ENCODE data around the gene ANKFN1. TPM values are rescaled to one million over a fixed set of nuclear protein-coding genes. Genes with fewer than 3 reads are reported as not detected.

The ANKFN1 gene
- total RNA-seq, 1 donor from 2014 or later, result 0.21 TPM

GRCh38 chr17:56326001-56326359 lies 172.7 kb downstream of the ANKFN1 start:
- Mint-ChIP-seq H3K9me3 (no peaks in the 10 kb centered on the region), H3K27me3 (ENCODE audit: low read depth) (peaks cover 5% of the 10 kb centered on the region), H3K4me3 (no peak overlapping the region), H3K4me1 (peaks cover 20% of the 10 kb centered on the region), H3K27ac (ENCODE audit: unreplicated experiment) (no peak overlapping the region), H3K36me3 (ENCODE audit: low read depth) (no peaks in the 10 kb centered on the region)
- TF ChIP-seq CTCF (conservative IDR thresholded peaks at IDR 0.05), result no peak
- no peak for DNase-seq (ENCODE audit: low read depth, low spot score)

- Mint-ChIP-seq H3K36me3 (ENCODE audit: low read depth) (no peaks in the 10 kb centered on the region), H3K27me3 (ENCODE audit: low read depth) (no peaks in the 10 kb centered on the region), H3K4me1 (peaks cover 3% of the 10 kb centered on the region), H3K4me3 (no peak overlapping the region), H3K27ac (ENCODE audit: unreplicated experiment) (no peak overlapping the region), H3K9me3 (peaks cover 11% of the 10 kb centered on the region)
- no peak for TF ChIP-seq CTCF (conservative IDR thresholded peaks at IDR 0.05)
- no peak for DNase-seq (ENCODE audit: low read depth, low spot score)
Measured at GRCh38 chr17:56347639-56348038, 194.4 kb downstream of the ANKFN1 start.

GRCh38 chr17:56350592-56350991 lies 197.3 kb downstream of the ANKFN1 start:
- Mint-ChIP-seq H3K4me3 (no peak overlapping the region), H3K4me1 (peaks cover 3% of the 10 kb centered on the region), H3K36me3 (ENCODE audit: low read depth) (no peaks in the 10 kb centered on the region), H3K9me3 (peaks cover 8% of the 10 kb centered on the region), H3K27me3 (ENCODE audit: low read depth) (no peaks in the 10 kb centered on the region), H3K27ac (ENCODE audit: unreplicated experiment) (no peak overlapping the region)
- TF ChIP-seq CTCF (conservative IDR thresholded peaks at IDR 0.05), result no peak
- no peak for DNase-seq (ENCODE audit: low read depth, low spot score)

GRCh38 chr17:56351675-56352074 lies 198.4 kb downstream of the ANKFN1 start:
- peaks cover 3% of the 10 kb centered on the region for H3K4me1 Mint-ChIP-seq
- H3K27me3 Mint-ChIP-seq (ENCODE audit: low read depth), result no peaks in the 10 kb centered on the region
- no peak for TF ChIP-seq CTCF (conservative IDR thresholded peaks at IDR 0.05)
- H3K27ac Mint-ChIP-seq (ENCODE audit: unreplicated experiment), result no peak overlapping the region
- H3K9me3 Mint-ChIP-seq, result peaks cover 8% of the 10 kb centered on the region
- DNase-seq (ENCODE audit: low read depth, low spot score), result no peak
- no peaks in the 10 kb centered on the region for H3K36me3 Mint-ChIP-seq (ENCODE audit: low read depth)
- no peak overlapping the region for H3K4me3 Mint-ChIP-seq

GRCh38 chr17:56358651-56359050 lies 205.4 kb downstream of the ANKFN1 start:
- no peaks in the 10 kb centered on the region for H3K36me3 Mint-ChIP-seq (ENCODE audit: low read depth)
- no peaks in the 10 kb centered on the region for H3K9me3 Mint-ChIP-seq
- H3K4me1 Mint-ChIP-seq, result peaks cover 17% of the 10 kb centered on the region
- TF ChIP-seq CTCF (conservative IDR thresholded peaks at IDR 0.05), result no peak
- H3K27me3 Mint-ChIP-seq (ENCODE audit: low read depth), result no peaks in the 10 kb centered on the region
- no peak overlapping the region for H3K4me3 Mint-ChIP-seq
- no peak overlapping the region for H3K27ac Mint-ChIP-seq (ENCODE audit: unreplicated experiment)
- no peak for DNase-seq (ENCODE audit: low read depth, low spot score)

- no peaks in the 10 kb centered on the region for H3K9me3 Mint-ChIP-seq
- H3K36me3 Mint-ChIP-seq (ENCODE audit: low read depth), result no peaks in the 10 kb centered on the region
- TF ChIP-seq CTCF (conservative IDR thresholded peaks at IDR 0.05), result no peak
- no peak for DNase-seq (ENCODE audit: low read depth, low spot score)
- no peak overlapping the region for H3K27ac Mint-ChIP-seq (ENCODE audit: unreplicated experiment)
- H3K4me1 Mint-ChIP-seq, result peaks cover 17% of the 10 kb centered on the region
- no peak overlapping the region for H3K4me3 Mint-ChIP-seq
- H3K27me3 Mint-ChIP-seq (ENCODE audit: low read depth), result no peaks in the 10 kb centered on the region
Measured at GRCh38 chr17:56359518-56359917, 206.2 kb downstream of the ANKFN1 start.

All from neural crest cell (in vitro differentiated cells).